GM12892 (cell line): ENCODE data around the gene PIM1.
"Not testable (repeated sequence)": the region's sequence is repeated elsewhere in the genome, so short reads cannot be mapped to it uniquely, and the experiment has no call there.

Experiments used
- DNase-seq: peaks from one replicate; pipeline ENCODE4 v3.0.0; 2011; ENCODE audit not compliant: insufficient read length
- FAIRE-seq: peaks from 2 replicates; lab custom pipeline; 2011; peaks lifted over from hg19 to GRCh38; lab: Jason Lieb, UNC
- POLR2A ChIP-seq: IDR thresholded peaks from 2 replicates; pipeline ENCODE4 v1.6.1; 2011; ENCODE audit warnings: low read depth, low read length, control low read depth
- POLR2AphosphoS5 ChIP-seq: IDR thresholded peaks from 2 replicates; pipeline ENCODE4 v1.6.1; 2011; ENCODE audit warnings: low read depth, low read length, control low read depth
- TAF1 ChIP-seq: IDR thresholded peaks from 2 replicates; pipeline ENCODE4 v1.6.1; 2011; ENCODE audit warnings: low read depth, mild to moderate bottlenecking, control low read depth, low read length, borderline replicate concordance

Gene PIM1

GRCh38 chr6:37187321-37188022 is 17.5 kb downstream of the PIM1 start:
- FAIRE-seq = no peak
- no peak for DNase-seq

GRCh38 chr6:37188962-37189510 is 19.1 kb downstream of the PIM1 start:
- DNase-seq (no peak), FAIRE-seq (no peak)
- TF ChIP-seq TAF1 (no peak), POLR2A (no peak), POLR2AphosphoS5 (no peak)

More at GRCh38 chr6:37187321-37188022, 17.5 kb downstream of the PIM1 start:
- TF ChIP-seq TAF1 (no peak), POLR2A (no peak), POLR2AphosphoS5 (no peak)

- FAIRE-seq = no peak
- DNase-seq = no peak
- no peak for TF ChIP-seq POLR2AphosphoS5
These were observed 20.2 kb downstream of the PIM1 start for GRCh38 chr6:37190159-37190535.

- DNase-seq (no peak), FAIRE-seq (no peak)
- no peak for TF ChIP-seq POLR2A
- TF ChIP-seq TAF1 = no peak
- no peak for TF ChIP-seq POLR2AphosphoS5
These were observed 22.7 kb downstream of the PIM1 start for GRCh38 chr6:37192666-37193065.

- FAIRE-seq, DNase-seq: not testable (repeated sequence)
These were observed 24.9 kb downstream of the PIM1 start for GRCh38 chr6:37194886-37195285.

- FAIRE-seq, DNase-seq: not testable (repeated sequence)
These were observed 26.5 kb downstream of the PIM1 start for GRCh38 chr6:37196451-37196850.

- TF ChIP-seq POLR2A (no peak), POLR2AphosphoS5 (no peak), TAF1 (no peak)
- no peak for DNase-seq
- no peak for FAIRE-seq
These were observed 30.1 kb downstream of the PIM1 start for GRCh38 chr6:37200085-37200484.

- FAIRE-seq (no peak), DNase-seq (no peak)
- TF ChIP-seq POLR2A = no peak
- TF ChIP-seq TAF1 = no peak
- no peak for TF ChIP-seq POLR2AphosphoS5
These were observed 31.8 kb downstream of the PIM1 start for GRCh38 chr6:37201726-37202125.

GRCh38 chr6:37202788-37203491 is 33.0 kb downstream of the PIM1 start:
- DNase-seq (no peak), FAIRE-seq (no peak)
- TF ChIP-seq POLR2A (no peak), TAF1 (no peak)

GRCh38 chr6:37204014-37204751 is 34.2 kb downstream of the PIM1 start:
- FAIRE-seq = no peak
- TF ChIP-seq POLR2A (no peak), POLR2AphosphoS5 (no peak), TAF1 (no peak)
- DNase-seq = no peak

- TF ChIP-seq POLR2AphosphoS5 (no peak), TAF1 (no peak), POLR2A (no peak)
- DNase-seq = no peak
- no peak for FAIRE-seq
These were observed 35.4 kb downstream of the PIM1 start for GRCh38 chr6:37205175-37205996.

- no peak for DNase-seq
- FAIRE-seq = no peak
- TF ChIP-seq POLR2A (no peak), TAF1 (no peak), POLR2AphosphoS5 (no peak)
These were observed 36.0 kb downstream of the PIM1 start for GRCh38 chr6:37205997-37206340.
